Prostate gland (tissue), 2 donors: ENCODE measurements around the gene ANKRD62. TPM values are rescaled to one million over a fixed set of nuclear protein-coding genes. Genes with fewer than 3 reads are reported as not detected.

Experiments
- DNase-seq: peaks from one replicate; pipeline ENCODE4 v3.0.0-alpha.2; 2019; ENCODE audit warnings: low spot score
- H3K27ac ChIP-seq, 2 donors: fragments of 200-600 bp; sonication (generic); 2 replicates each; pipeline ENCODE4 v1.5.1; 2017 to 2019
- H3K27me3 ChIP-seq: fragments of 200-600 bp; sonication (generic); replicated peaks from 2 replicates; pipeline ENCODE4 v1.5.1; 2019; ENCODE audit not compliant: insufficient read depth
- H3K36me3 ChIP-seq, 2 donors: fragments of 200-600 bp; sonication (generic); 1 replicate in 1 of 2; 2 replicates in 1 of 2; pipeline versions ENCODE4 v1.5.1 to v1.8.1; 2017 to 2019
- H3K4me1 ChIP-seq: fragments of 200-600 bp; sonication (generic); replicated peaks from 2 replicates; pipeline ENCODE4 v1.5.1; 2019
- H3K4me3 ChIP-seq, 2 donors: fragments of 200-600 bp; sonication (generic); 2 replicates each; pipeline ENCODE4 v1.5.1; 2017 to 2019
- H3K9me3 ChIP-seq: fragments of 200-600 bp; sonication (generic); 2 replicates; pipeline ENCODE4 v1.5.1; 2017
- POLR2A ChIP-seq: fragments of 450-650 bp; IDR thresholded peaks from one replicate; pipeline ENCODE4 v1.6.1; 2016; ENCODE audit warnings: antibody characterized with exemption, mild to moderate bottlenecking
- POLR2AphosphoS5 ChIP-seq: sonication (generic); formaldehyde crosslinking; IDR thresholded peaks from one replicate; pipeline ENCODE4 v1.6.1; 2017; ENCODE audit warnings: antibody characterized with exemption
- WGBS: methylation state at CpG from one replicate; pipeline ENCODE4 v1.1.5; 2018; 5-methylcytosine and 5-hydroxymethylcytosine counted together
- intact Hi-C: fragments of 100-400 bp; cut with DNase I; formaldehyde crosslinking; loops from one replicate; pipeline ENCODE4 v1.14.2; 2022
- total RNA-seq, 2 donors: library from RNA; depleted of rRNA; stranded (reverse); fragments of >200 nt; gene quantifications; one replicate each; pipeline ENCODE4 v1.1.0, GENCODE V29; 2016
- TF ChIP-seq, protein P1 (sequence below), 4 experiments: fragments of 200-600 bp in 2 of 4; fragments of 450-650 bp in 2 of 4; sonication (generic) in 2 of 4; IDR thresholded peaks; 1 replicate in 3 of 4; 2 replicates in 1 of 4; pipeline ENCODE4 v1.5.1; 2016 to 2019; ENCODE audit warnings: antibody characterized with exemption in 4 of 4, mild to moderate bottlenecking in 2 of 4, moderate library complexity in 2 of 4

The ANKRD62 gene
- total RNA-seq, 2 donors from 2014 or later, result 4.3 TPM; not detected in 1

DNA sequence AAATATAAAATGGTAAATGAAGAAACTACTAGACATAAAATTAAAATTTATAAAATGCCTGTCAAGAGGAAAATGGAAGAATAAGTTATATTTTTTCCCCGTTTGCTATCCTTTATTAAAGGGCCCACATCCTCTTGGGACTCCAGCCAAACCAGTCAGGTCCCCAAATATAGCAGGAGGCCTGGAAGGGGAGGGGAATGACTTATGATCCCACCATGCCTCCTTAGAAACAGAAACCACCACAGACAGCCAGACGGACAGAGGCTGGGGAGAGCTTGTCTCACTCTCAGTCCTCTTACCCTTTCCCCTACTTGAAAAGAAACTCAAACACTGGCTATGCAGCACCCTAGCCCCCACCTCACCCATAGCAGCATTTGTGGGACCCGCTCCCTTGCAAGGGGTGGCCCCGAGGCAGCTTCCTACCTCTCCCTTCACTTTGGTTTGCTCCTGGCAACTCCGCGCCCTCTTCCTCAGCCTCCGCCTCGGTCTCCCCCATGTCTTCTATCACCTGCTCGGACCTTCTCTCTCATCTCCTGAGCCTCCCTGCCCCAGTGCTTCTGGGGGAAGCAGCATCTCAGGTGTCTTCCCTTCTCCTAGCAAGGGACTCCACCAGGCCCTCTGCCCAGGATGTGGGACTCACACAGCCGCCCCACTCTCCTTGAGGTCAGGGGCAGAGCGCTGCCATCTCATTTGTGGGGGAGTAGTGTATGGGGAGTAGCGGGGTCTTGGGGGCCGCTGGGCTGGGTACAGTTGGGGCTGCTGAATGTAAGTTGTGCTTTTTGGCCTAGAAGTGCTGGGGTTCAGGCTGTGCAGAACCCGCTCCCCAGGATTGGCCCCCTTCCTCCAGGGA is 37.4 kb upstream of the ANKRD62 start:
- Histone ChIP-seq H3K4me3 (no peak overlapping the region), H3K27ac (no peak overlapping the region), H3K36me3 (no peaks in the 10 kb centered on the region), H3K4me1 (no peaks in the 10 kb centered on the region), H3K27me3 (no peaks in the 10 kb centered on the region), H3K9me3 (no peaks in the 10 kb centered on the region)
- 89% methylated on average over 13 of the region's 14 CpGs for WGBS
- TF ChIP-seq, protein P1, sequence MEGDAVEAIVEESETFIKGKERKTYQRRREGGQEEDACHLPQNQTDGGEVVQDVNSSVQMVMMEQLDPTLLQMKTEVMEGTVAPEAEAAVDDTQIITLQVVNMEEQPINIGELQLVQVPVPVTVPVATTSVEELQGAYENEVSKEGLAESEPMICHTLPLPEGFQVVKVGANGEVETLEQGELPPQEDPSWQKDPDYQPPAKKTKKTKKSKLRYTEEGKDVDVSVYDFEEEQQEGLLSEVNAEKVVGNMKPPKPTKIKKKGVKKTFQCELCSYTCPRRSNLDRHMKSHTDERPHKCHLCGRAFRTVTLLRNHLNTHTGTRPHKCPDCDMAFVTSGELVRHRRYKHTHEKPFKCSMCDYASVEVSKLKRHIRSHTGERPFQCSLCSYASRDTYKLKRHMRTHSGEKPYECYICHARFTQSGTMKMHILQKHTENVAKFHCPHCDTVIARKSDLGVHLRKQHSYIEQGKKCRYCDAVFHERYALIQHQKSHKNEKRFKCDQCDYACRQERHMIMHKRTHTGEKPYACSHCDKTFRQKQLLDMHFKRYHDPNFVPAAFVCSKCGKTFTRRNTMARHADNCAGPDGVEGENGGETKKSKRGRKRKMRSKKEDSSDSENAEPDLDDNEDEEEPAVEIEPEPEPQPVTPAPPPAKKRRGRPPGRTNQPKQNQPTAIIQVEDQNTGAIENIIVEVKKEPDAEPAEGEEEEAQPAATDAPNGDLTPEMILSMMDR (IDR thresholded peaks at IDR 0.05), result no peak
- TF ChIP-seq POLR2A (no peak), POLR2AphosphoS5 (no peak)
- DNase-seq, result no peak
- intact Hi-C loops, result no loop called here

DNA sequence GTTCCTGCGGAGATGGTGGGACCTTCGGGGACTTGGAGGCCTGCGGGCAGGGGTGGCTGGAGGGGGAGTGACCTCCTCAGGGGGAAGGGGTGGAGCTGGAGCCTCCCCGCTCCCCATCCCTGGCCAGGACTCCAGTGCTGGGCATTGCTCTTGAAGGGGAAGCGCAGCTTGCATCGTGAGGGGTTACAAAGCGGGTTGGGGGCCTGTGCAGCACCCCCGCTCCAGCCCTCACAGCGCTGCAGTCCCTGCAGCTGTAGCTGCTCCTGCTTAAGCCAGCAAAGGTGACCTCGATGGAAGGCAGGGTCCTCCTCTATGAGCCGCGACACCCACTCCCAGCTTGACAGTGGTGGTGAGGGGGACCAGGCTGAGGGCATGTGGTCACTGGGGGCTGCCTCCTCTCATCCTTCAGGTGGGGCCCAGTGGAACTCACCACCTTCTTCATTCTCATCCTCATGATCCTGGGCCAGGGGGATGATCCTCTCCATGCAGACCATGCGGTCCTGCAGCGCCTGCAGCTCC is 36.7 kb upstream of the ANKRD62 start:
- Histone ChIP-seq H3K4me1 (no peaks in the 10 kb centered on the region), H3K9me3 (no peaks in the 10 kb centered on the region), H3K27ac (no peak overlapping the region), H3K4me3 (no peak overlapping the region), H3K27me3 (no peaks in the 10 kb centered on the region), H3K36me3 (no peaks in the 10 kb centered on the region)
- intact Hi-C loops, result no loop called here
- no peak for DNase-seq
- 91% methylated on average over 14 of the region's 14 CpGs for WGBS
- TF ChIP-seq POLR2A, result no peak
- TF ChIP-seq, protein P1 (IDR thresholded peaks at IDR 0.05), result no peak

DNA sequence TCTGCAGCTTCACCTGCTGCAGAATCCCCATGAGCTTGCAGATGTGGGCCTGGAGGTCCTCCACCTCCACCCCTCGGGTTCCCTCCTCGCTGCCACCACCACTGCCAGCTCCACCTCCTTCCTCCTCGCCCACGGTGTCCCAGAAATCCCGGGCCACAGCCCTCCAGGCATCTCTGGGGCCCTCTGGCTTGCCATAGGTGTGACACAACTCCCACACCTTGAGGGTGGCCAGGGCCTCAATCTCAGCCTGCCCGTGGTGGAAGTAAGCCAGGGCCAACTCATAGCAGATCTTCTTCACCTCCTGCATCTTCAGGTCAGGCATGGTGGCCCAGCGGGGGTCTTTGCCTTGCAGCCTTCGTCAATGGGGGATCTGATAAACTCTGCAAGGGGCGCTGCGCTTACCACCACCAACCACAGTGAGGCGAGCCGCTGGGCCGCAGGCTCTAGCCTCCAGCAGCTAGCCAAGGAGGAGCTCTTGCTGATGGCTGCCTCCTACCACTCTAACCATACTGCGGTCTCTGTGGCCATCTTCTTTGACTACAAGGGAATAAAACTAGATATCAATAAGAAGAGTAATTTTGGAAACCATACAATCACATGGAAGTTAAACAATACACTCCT is 36.1 kb upstream of the ANKRD62 start:
- no peaks in the 10 kb centered on the region for H3K27me3 ChIP-seq
- DNase-seq, result no peak
- no peak overlapping the region for H3K27ac ChIP-seq
- H3K9me3 ChIP-seq, result no peaks in the 10 kb centered on the region
- H3K36me3 ChIP-seq, result no peaks in the 10 kb centered on the region
- TF ChIP-seq, protein P1 (IDR thresholded peaks at IDR 0.05), result no peak
- TF ChIP-seq POLR2A (no peak), POLR2AphosphoS5 (no peak)
- intact Hi-C loops, result no loop called here
- H3K4me3 ChIP-seq, result no peak overlapping the region
- 89% methylated on average over 14 of the region's 14 CpGs for WGBS
- H3K4me1 ChIP-seq, result no peaks in the 10 kb centered on the region

DNA sequence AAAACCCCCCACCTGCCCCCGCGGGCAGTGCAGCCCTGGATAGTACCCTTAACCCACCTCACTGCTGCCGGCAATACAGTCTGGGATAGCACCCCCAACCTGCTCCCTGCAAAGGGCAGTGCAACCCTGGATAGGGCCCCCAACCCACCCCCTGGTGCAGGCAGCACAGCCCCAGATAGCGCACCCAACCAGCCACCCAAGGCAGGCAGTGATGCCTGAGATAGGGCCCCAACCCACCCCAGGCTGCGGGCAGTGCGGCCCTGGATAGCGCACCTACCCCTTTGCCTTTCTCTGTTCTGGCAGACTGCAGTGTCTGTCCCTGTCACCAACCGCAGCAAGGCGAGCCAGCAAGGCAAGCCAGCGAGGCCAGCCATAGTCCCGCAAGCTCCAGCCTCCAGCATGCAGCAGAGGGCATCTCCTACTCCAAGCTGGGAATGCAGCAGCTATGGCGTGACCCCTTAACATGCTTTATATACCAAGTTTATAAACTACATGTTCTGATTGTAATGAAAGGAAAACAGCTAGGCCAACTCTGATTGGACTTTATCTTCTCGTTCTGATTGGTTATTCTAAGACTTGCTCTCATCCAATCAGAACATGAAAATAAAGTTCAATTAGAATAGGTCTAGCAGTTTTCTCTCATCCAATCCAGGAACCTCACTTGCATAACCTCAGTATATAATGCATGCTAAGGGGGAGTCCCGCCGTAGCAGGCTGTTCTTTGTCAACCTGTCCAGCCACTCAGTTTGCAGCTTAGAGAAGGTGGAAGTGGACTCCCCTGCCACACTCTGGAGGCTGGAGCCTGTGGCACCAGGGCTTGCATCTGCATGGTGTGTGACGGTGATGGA is 34.1 kb upstream of the ANKRD62 start:
- intact Hi-C loops, result no loop called here
- no peaks in the 10 kb centered on the region for H3K27me3 ChIP-seq
- 90% methylated on average over 16 of the region's 16 CpGs for WGBS

More for the DNA sequence above, 34.1 kb upstream of the ANKRD62 start:
- Histone ChIP-seq H3K27ac (no peak overlapping the region), H3K4me3 (no peak overlapping the region), H3K4me1 (no peaks in the 10 kb centered on the region), H3K9me3 (no peaks in the 10 kb centered on the region), H3K36me3 (no peaks in the 10 kb centered on the region)
- no peak for DNase-seq
- TF ChIP-seq POLR2AphosphoS5, result no peak
- TF ChIP-seq, protein P1 (IDR thresholded peaks at IDR 0.05), result no peak
- TF ChIP-seq POLR2A, result no peak
